Measurements from ENCODE around the gene STON2.
"Not testable (repeated sequence)": the region's sequence is repeated elsewhere in the genome, so short reads cannot be mapped to it uniquely, and the experiment has no call there.

STON2 gene

GRCh38 chr14:81223788-81224187, 176.3 kb downstream of the STON2 start:
- DNase-seq (ENCODE audit: low read depth, low spot score), result not testable (repeated sequence)

- no peak for DNase-seq (ENCODE audit: low read depth, low spot score)
Measured at GRCh38 chr14:81222691-81223090, 177.4 kb downstream of the STON2 start.

GRCh38 chr14:81222126-81222525, 178.0 kb downstream of the STON2 start:
- DNase-seq (ENCODE audit: low read depth, low spot score), result no peak

- no peak for DNase-seq (ENCODE audit: low read depth, low spot score)
Measured at GRCh38 chr14:81221579-81222102, 178.5 kb downstream of the STON2 start.

- peak; percentile 93 for DNase-seq (ENCODE audit: low read depth, low spot score)
Measured at GRCh38 chr14:81220830-81221578, 179.1 kb downstream of the STON2 start, which contains the start of gene GTF2A1. TSS of gene GTF2A1 (minus strand) at chr14:81220959. CDS start at chr14:81220518, 441 bp downstream.

- DNase-seq (ENCODE audit: low read depth, low spot score), result no peak
Measured at GRCh38 chr14:81220580-81220829, 179.6 kb downstream of the STON2 start.

- no peak for DNase-seq (ENCODE audit: low read depth, low spot score)
Measured at GRCh38 chr14:81219759-81220579, 180.2 kb downstream of the STON2 start.

- DNase-seq (ENCODE audit: low read depth, low spot score), result peak; percentile 91
Measured at GRCh38 chr14:81219210-81219758, 180.8 kb downstream of the STON2 start.

GRCh38 chr14:81211844-81212243, 188.3 kb downstream of the STON2 start:
- no peak for DNase-seq (ENCODE audit: low read depth, low spot score)

All from smooth muscle cell of the brain vasculature (primary cell).